Urinary bladder (tissue), 4 donors: Measurements from ENCODE around the gene MYBPC2. TPM values are rescaled to one million over a fixed set of nuclear protein-coding genes. Genes with fewer than 3 reads are reported as not detected.
A peak's percentile ranks its signal among the peaks of the same experiment; 100 is the strongest.

Source experiments
- DNase-seq: peaks from one replicate; pipeline ENCODE4 v3.0.0-alpha.2; 2015; ENCODE audit errors: extremely low spot score
- H3K27ac ChIP-seq: one replicate; pipeline ENCODE4 v1.5.1; 2013; ENCODE audit warnings: low read depth, mild to moderate bottlenecking, moderate library complexity
- H3K36me3 ChIP-seq: one replicate; pipeline ENCODE4 v1.6.1; 2013; ENCODE audit warnings: mild to moderate bottlenecking, moderate library complexity; ENCODE audit not compliant: insufficient read depth
- H3K4me1 ChIP-seq: one replicate; pipeline ENCODE4 v1.6.1; 2013; ENCODE audit warnings: mild to moderate bottlenecking, moderate library complexity; ENCODE audit not compliant: insufficient read depth
- H3K4me3 ChIP-seq: one replicate; pipeline ENCODE4 v1.5.1; 2013; ENCODE audit warnings: low read depth, low read length
- WGBS: extraction: QIAGEN DNeasy Blood & Tissue Kit; methylation state at CpG from one replicate; pipeline ENCODE4 v1.1.7; 2013; 5-methylcytosine and 5-hydroxymethylcytosine counted together
- polyA plus RNA-seq: library from polyadenylated mRNA; stranded (reverse); fragments of 200-250 nt; gene quantifications from one replicate; pipeline ENCODE4 v1.2.3, GENCODE V29; 2013
- total RNA-seq: library from RNA; depleted of rRNA; stranded (reverse); fragments of >200 nt; gene quantifications from one replicate; pipeline ENCODE4 v1.2.3, GENCODE V29; 2014
- donor health status: healthy with polysubstance abuse.
- donor health status: healthy.

MYBPC2 gene
- total and polyA plus RNA-seq, 2 donors, result 0.14 to 0.69 TPM

DNA sequence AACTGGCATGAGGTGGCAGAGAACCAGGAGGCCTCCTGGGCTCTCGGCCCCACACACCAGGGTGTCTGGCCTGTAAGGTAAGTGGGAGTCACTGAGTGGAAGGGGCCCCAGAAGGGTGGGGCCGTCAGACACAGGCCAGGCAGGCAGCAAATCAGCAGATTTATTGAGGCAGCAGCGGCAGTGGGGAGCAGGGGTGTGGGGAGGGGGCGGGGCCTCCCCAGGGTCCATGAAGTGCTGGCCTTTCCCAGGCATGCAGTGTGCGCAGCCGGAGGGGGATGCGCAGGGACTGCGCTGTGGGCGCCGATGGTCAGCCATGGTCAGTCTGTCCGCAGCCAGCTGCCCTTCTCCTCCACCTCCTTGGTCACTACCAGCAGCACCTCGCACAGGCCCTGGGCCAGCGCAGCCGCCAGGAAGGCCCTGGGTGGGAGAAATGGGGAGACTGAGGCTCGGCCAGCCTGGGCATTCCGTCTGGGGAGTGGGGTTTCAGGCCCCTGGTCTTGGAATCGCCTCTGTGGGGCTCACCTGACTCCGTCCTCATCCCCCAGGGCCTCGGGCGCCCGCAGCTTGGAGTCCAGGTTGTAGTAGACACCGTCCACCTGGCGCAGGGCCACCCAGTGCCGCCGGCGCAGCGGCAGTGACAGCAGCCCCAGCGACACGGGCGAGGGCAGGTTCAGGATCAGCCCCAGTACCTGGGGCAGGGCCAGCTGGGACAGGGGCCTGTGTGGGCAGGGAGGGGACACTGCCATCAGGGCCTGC lies 73.3 kb downstream of the MYBPC2 start:
- no peaks in the 10 kb centered on the region for H3K36me3 ChIP-seq
- DNase-seq, result no peak
- H3K4me3 ChIP-seq, result no peak overlapping the region
- no peak overlapping the region for H3K27ac ChIP-seq
- peaks cover 3% of the 10 kb centered on the region for H3K4me1 ChIP-seq
- 89% methylated on average over 30 of the region's 30 CpGs for WGBS

DNA sequence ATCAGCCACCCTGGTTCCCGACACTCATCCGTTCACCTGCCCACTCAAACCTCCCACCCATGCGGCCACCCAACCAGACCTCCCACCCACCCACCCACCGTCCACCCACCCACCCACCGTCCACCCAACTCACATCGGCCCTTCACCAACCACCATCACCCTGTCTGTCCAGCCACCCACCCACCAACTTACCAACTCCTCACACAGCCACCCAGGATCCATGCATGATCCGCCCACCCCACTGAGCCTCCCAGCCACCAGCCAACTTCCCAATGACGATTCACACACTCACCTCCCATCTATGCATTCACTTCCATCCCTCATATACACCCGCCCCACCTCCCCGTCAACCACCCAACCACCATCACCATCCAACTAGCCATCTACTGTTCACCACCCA lies 74.0 kb downstream of the MYBPC2 start:
- 92% methylated on average over 10 of the region's 10 CpGs for WGBS
- no peak for DNase-seq
- no peak overlapping the region for H3K4me3 ChIP-seq
- peaks cover 3% of the 10 kb centered on the region for H3K4me1 ChIP-seq
- no peaks in the 10 kb centered on the region for H3K36me3 ChIP-seq
- no peak overlapping the region for H3K27ac ChIP-seq

DNA sequence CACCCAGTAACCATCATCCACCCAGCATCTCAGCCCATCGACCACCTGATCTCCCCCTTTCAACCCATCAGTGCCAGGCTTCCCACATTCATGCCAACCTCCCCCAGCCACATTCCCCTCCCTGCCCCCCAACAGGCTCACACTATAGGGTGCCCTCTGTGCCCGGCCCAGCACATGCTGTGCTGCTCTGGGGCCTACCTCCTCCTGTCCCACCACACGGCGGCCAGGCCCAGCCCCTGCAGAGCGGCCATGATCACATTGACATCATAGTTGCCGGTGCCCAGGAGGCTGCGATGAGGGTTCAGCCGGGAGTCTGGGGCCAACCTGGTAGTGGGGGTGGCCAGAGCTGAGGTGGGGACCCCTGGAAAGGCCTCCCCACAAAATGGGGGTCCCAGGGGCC lies 74.7 kb downstream of the MYBPC2 start:
- Histone ChIP-seq H3K4me1 (peaks cover 3% of the 10 kb centered on the region), H3K4me3 (no peak overlapping the region), H3K27ac (no peak overlapping the region), H3K36me3 (no peaks in the 10 kb centered on the region)
- WGBS, result 90% methylated on average over 8 of the region's 8 CpGs
- no peak for DNase-seq

DNA sequence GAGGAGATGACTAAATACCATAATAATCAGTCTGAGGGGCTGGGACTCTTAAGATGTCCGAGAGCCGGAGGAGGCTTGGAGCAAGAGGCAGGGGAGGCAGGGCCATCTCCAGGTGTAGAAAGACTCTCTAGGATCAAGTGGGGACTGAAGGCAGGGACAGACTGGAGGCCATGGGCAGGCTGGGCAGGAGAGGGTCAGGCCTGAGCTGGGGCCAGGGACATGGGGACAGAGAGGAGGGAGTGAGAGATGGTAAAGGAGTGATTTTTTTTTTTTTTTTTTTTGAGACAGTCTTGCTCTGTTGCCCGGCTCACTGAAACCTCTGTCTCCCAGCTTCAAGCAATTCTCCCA lies 76.1 kb downstream of the MYBPC2 start:
- no peak overlapping the region for H3K27ac ChIP-seq
- no peaks in the 10 kb centered on the region for H3K36me3 ChIP-seq
- H3K4me3 ChIP-seq, result no peak overlapping the region
- peaks cover 3% of the 10 kb centered on the region for H3K4me1 ChIP-seq
- no peak for DNase-seq
- 88% methylated on average over 3 of the region's 3 CpGs for WGBS

DNA sequence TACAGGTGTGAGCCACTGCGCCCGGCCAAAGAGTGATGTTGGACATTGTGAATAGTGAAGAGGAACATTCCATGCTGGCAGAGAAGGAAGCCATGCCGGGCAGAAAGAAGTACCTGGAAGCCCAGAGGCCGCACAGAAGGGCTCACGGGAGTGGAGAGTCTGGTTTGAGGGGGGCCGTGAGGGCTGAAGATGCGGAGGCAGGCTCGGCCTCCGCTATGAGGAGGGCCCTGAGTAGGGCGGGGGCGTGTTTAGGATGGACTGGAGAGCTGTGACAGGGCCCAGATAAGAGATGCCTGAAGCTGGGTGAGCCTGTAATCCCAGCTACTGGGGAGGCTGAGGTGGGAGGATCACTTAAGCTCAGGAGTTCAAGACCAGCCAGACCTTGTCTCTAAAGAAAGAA lies 76.7 kb downstream of the MYBPC2 start:
- Histone ChIP-seq H3K4me1 (peaks cover 3% of the 10 kb centered on the region), H3K27ac (no peak overlapping the region), H3K36me3 (no peaks in the 10 kb centered on the region), H3K4me3 (no peak overlapping the region)
- 90% methylated on average over 11 of the region's 11 CpGs for WGBS
- DNase-seq, result no peak

DNA sequence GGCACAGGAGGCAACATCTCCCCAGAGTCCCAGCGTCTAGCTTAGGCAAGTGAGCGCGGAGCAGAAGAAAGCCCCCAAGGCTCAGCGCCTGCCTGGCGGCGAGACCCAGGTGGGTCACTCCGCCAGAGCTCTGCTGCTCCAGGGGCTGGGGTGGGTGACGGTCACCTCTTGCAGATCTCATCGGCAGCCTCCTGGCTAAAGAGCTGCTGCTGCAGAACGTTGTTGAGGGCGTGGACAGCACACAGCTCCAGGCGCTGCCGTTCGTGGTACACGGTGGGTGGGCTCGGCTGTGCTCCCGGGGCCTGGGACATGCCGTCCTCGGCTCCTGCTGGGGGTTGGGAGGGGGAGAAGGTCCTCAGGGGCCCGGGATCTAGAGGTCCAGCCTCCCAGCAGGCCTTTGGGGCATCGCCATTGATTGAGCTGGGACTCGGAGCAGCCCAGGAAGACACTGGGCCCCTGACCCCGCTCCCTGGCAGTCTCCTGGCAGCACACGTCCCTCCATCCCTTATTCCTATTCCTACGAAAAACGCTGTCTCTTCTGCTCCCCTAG lies 77.5 kb downstream of the MYBPC2 start:
- Histone ChIP-seq H3K27ac (no peak overlapping the region), H3K4me1 (peaks cover 3% of the 10 kb centered on the region), H3K4me3 (peak overlapping the region; percentile 59), H3K36me3 (no peaks in the 10 kb centered on the region)
- no peak for DNase-seq
- WGBS, result 40% methylated on average over 26 of the region's 26 CpGs

DNA sequence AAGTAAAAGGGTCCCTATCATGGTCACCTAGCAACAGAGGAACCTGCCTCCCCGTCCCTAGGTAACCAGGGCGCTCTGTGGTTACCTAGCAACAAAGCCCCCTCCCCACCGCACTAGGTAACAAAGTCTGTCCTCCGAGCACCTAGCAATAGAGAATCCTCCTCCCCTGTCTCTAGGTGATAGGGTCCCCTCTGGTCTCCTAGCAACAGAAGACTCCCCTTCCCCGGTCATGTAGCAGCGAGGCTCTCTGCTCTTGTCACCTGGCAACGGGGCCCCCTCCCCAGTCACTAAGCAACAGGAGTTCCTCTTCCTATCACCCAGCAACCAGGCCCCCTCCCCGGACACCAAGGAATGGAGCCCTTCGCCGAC lies 78.0 kb downstream of the MYBPC2 start:
- peak overlapping the region; percentile 59 for H3K4me3 ChIP-seq
- peaks cover 3% of the 10 kb centered on the region for H3K4me1 ChIP-seq
- WGBS, result 3% methylated on average over 10 of the region's 10 CpGs
- DNase-seq, result peak; percentile 68
- no peaks in the 10 kb centered on the region for H3K36me3 ChIP-seq
- peak overlapping the region; percentile 79 for H3K27ac ChIP-seq

DNA sequence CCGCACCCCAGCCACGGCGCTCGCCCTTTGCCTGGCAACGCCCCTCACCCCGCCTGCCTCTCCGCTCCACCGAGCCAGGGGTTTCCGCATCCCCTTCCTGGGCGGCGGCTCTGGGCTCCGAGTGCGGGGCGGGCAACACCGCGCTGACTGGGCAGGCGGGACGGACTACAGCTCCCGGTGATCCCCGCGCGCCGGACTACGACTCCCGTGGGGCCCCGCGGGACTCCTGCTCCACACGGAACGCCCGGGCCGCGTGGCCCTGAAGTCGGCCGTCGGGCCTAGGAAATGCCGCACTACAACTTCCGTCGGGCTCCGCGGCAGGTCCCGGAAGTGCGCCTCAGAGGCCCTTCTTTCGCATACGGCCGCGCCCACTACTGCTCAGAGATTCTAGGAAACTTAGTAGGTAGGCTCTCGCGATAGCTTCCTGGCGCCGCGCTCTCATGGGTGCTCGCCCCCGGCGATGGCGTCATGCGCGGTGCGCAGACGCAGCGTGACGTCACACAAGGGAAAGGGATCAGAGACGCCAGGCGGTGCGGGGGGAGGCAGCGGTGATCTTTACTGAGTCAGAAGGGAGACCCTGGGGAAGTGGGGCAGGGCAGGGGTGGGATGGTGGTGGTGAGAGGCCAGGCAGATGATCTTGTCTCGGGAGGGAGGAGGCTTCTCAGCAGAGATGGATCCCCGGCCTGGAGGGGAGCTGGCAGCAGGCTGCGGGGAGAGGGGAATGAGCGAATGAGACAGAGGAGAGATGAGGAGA lies 78.6 kb downstream of the MYBPC2 start, which contains the start of gene JOSD2:
Gene JOSD2, minus strand, starts transcription at position 123 of the 754 bp plus-strand sequence. CDS start 760 bp downstream, outside the sequence.
- Histone ChIP-seq H3K4me1 (peaks cover 3% of the 10 kb centered on the region), H3K36me3 (no peaks in the 10 kb centered on the region), H3K4me3 (peak within 1 kb of the TSS; percentile 59), H3K27ac (peak within 1 kb of the TSS; percentile 88)
- peak; percentile 96 for DNase-seq
- WGBS, result under 1% methylated on average over 69 of the region's 69 CpGs

DNA sequence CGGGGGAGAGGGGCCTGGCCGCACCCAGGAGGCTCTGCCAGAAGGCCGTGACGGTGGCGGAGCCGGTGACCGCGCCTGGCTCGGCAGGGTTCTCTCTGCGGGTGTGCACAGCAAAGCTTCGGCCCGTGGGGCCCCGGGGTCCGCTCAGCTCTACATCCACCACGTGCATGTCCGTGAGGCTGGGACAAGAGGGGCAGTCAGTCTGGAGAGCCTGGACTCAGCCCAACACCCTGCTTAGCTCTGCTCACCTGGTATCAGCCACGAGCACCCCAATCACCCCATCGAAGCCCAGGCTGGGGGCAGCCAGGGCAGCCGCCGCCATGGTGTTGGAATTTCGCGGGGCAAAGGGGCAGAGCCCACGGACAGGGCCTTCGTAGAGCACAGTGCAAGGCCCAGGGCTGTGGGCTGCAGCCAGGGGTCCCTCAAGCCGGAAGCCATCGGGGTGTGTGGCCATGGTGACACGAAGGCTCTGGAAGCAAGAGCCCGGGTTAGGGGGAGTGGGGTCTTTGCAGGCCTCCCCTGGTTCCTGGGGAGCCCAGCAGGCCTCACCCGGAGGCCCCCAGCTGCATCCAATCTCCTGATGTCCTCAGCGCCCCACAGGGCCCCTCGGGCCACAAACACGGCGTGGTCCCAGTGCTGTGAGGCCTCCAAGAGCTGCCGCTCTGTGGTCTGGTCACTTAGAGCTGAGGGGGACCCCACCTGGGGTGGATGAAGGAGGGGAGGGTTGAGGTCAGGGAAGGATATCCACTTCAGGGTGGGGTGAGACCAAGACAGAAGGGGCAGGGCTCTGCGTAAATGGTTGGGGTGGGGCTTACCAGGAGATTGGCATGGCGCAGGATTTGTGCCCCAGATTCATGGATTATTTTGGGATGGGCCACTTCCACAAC lies 79.7 kb downstream of the MYBPC2 start:
- Histone ChIP-seq H3K27ac (no peak overlapping the region), H3K4me1 (peaks cover 3% of the 10 kb centered on the region), H3K4me3 (no peak overlapping the region), H3K36me3 (peaks cover 1% of the 10 kb centered on the region)
- no peak for DNase-seq
- 88% methylated on average over 36 of the region's 36 CpGs for WGBS

DNA sequence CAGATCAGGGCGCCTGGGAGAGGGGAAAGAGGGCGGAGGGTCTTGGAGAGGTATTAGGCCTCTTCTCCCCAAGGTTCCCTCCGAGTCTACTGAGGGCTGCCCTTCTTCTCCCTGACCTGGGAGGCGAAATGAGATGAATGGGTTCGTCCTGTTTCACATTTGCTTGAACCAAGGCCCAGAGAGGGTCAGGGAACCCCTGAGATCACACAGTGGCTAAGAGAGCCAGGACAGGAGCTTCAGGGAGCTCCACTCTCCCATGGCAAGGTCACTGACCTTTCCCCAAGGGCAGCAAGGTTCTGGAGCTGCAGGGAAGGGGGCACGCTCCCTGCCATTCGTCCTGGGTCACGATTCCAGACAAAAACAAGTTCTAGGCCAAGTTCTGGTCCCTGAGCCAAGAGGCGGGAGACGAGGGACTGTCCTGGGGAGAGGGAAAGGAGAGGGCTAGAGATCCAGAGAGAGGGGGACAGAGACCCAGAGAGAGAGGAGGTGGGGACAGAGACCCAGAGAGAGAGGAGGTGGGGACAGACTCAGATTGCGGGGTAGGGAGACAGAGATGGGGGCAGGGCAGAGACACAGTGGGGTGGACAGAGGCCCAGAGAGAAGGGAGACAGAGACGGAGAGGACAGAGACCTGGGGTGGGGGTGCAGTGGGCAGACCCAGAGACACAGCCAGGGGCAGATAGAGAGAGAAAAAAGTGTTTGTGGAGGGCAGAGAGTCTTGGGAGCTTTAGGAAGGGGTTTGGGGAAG lies 80.5 kb downstream of the MYBPC2 start:
- H3K4me3 ChIP-seq, result no peak overlapping the region
- H3K4me1 ChIP-seq, result peaks cover 3% of the 10 kb centered on the region
- WGBS, result 68% methylated on average over 12 of the region's 12 CpGs
- DNase-seq, result no peak
- H3K27ac ChIP-seq, result no peak overlapping the region
- peaks cover 1% of the 10 kb centered on the region for H3K36me3 ChIP-seq

DNA sequence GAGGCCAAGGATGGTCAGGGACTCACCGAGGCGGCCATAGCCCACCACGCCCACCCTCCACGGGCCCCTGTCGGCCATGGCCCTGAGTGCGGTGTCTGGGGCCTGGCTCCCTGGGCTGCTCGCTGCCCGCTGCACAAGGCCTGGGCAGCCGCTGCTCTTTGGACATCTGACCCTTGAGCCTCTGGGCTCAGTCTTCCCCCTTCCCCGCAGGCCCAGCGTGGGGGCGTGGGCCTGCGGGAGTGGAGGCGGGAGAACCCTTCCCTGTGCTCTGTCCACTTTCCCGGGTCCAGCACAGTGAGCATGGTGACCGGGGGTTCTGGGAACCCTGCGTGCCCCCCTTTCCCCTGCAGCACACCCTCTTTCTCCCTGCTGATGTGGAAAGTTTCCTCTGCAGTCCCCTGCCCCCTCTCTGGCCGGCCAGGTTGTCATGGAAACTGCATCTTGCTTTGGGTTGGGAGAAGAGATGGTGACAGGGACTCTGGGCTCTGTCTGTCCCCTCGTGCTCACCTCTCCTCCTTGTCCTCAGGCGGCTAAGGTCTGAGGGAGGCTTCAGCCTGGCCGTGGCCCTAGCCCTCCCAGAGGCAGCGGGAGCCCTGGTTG lies 81.2 kb downstream of the MYBPC2 start, which contains the start of gene ASPDH:
Gene ASPDH, minus strand, starts transcription at position 168 of the 600 bp plus-strand sequence. Its CDS starts 90 bp downstream, at position 78.
- 46% methylated on average over 22 of the region's 22 CpGs for WGBS
- peaks cover 1% of the 10 kb centered on the region for H3K36me3 ChIP-seq
- no peak within 1 kb of the TSS for H3K4me3 ChIP-seq
- no peak within 1 kb of the TSS for H3K27ac ChIP-seq
- no peak for DNase-seq
- peaks cover 3% of the 10 kb centered on the region for H3K4me1 ChIP-seq

DNA sequence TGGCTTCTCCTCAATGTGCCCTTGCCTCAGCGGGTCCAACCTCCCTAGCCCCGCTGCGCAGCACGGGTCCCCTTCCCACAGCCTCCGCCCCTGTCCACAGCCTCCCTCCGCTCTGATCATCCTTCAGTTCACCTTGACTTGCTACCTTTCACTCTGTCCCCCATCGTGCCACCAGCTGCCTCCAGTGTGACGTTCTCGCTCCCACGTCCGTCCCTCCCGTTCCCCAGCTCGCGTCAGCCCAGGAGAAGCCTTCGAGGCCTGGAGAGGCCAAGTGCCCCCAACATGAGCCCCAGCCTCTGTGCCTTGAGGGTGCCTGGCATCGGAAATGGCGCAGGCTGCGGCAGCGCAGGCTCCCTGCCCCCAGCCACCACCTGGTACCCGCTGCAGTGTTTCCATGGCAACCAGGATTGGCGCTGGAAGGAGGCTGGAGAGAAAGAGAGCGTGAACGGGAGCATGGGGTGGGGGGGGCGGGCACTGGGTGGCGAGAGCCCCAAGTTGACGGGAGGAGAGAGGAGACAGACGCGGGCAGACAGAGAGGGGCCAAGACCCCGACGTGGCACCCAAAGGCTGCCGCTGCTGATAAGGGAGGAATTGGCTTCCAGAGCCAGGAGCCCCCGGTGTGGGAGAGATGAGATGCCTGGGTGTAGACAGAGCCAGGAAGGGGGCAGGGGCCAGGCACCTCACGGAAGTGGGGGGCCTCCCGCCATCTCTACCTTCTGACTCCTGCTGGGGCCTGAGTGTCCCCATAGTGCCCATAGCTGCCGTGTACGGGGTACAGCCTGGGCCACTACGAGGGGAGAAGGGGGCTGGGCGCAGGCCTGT lies 81.9 kb downstream of the MYBPC2 start:
- 40% methylated on average over 38 of the region's 38 CpGs for WGBS

More for the DNA sequence above, 81.9 kb downstream of the MYBPC2 start:
- Histone ChIP-seq H3K4me3 (no peak overlapping the region), H3K4me1 (peaks cover 3% of the 10 kb centered on the region), H3K27ac (no peak overlapping the region), H3K36me3 (peaks cover 1% of the 10 kb centered on the region)
- DNase-seq, result no peak
